HL-60/S4 treated with retinoic acid at 250 ng/mL for 4 days and 3 days (cell line): ENCODE measurements around the gene CCDC3.
"Not testable (repeated sequence)": the region's sequence is repeated elsewhere in the genome, so short reads cannot be mapped to it uniquely, and the experiment has no call there.

Source experiments
- in situ Hi-C: fragments of 300-500 bp; cut with MboI; formaldehyde crosslinking; loops from 2 replicates; pipeline ENCODE4 v1.7.0; 2022; ENCODE audit warnings: low sequenced_read_pairs

CCDC3 gene

GRCh38 chr10:13001041-13001886 is at the start of gene CCDC3:
TSS of gene CCDC3 (minus strand) at chr10:13001713. CDS start at chr10:13001570, 143 bp downstream.
- in situ Hi-C loops = no loop called here

DNA sequence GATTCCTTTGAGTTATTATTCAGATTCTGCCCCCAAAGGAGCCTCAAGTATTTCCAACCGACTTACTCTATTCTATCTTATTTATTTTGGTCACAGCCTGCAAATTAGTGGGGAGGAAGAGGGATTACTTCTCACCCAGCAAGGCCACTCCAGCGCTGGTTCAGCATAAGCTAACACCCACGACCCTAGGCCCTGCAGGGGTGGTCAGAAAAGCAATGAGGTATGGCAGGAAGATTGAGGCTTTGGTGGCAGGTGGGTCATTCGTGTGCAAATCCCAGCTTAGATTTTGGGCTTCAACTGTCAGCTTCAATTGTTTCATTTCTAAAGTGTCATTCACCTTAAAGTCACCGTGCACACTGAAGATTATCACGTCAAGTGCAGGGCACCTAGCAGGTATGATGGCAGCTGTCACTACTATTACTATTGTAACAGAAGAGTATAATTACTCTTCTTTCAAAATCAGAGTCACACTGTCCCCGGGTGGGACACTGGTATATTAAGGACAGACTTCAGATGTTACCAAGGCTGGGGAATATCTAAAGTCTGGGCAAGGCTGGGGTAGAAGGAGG is 49.7 kb upstream of the CCDC3 start:
- in situ Hi-C loops = no loop called here

GRCh38 chr10:13049774-13050420 is 48.4 kb upstream of the CCDC3 start:
- in situ Hi-C loops = no loop called here

GRCh38 chr10:13048762-13049161 is 47.2 kb upstream of the CCDC3 start:
- in situ Hi-C loops = no loop called here

GRCh38 chr10:13047529-13048206 is 46.2 kb upstream of the CCDC3 start:
- in situ Hi-C loops = no loop called here

DNA sequence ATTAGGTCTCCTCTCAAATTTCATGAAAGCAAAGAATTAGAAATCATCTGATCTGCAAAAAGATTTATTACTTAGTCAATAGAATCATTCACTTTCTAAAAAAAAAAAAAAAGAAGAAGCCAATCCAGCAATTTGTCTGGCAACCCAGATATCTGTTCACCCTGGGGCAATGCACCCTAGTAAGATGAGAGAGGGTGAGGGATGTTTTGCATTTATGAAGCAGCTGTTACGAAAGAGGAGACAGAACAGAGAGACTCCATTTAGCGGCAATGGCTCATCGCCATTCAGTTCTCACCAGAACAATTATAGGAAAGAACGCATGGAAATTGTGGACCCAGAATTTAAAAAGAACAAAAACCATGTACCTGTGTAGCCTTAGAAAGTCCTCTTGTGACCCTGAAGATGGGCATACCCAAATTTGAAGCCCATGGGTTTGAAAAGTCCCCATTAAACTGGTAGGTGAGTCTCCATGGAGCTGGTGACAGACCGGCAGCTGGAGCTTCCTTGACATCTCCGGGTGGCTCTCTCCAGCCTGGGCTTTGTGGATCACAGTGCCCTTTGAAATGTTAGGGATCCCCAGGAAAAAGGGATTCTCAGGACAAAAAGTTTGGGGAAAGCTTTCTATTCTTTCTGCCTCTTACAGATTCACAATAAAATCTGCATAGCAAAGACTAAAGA is 45.5 kb upstream of the CCDC3 start:
- in situ Hi-C loops = no loop called here

- in situ Hi-C loops = no loop called here
Measured at GRCh38 chr10:13043520-13043919, 42.0 kb upstream of the CCDC3 start.

GRCh38 chr10:13039761-13040160 is 38.2 kb upstream of the CCDC3 start:
- in situ Hi-C loops = no loop called here

GRCh38 chr10:13038391-13038790 is 36.9 kb upstream of the CCDC3 start:
- in situ Hi-C loops = no loop called here

GRCh38 chr10:13037832-13038231 is 36.3 kb upstream of the CCDC3 start:
- in situ Hi-C loops = no loop called here

DNA sequence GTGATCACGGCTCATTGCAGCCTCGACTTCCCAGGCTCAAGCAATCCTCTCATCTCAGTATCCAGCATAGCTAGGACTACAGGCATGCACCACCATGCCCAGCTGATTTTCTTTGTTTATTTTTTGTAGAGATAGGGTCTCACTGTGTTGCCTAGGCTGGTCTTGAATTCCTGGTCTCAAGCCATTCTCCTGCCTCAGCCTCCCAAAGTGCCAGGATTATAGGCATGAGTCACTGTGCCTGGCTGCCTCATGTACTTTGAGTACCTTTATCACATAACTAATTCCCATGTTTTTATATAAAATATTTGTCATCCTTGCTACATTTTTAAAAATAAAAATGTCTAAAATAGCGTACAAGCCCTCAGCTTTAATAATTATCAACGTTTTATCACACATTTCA is 35.3 kb upstream of the CCDC3 start:
- in situ Hi-C loops = no loop called here

- in situ Hi-C loops = not testable (repeated sequence)
Measured at GRCh38 chr10:13035731-13036130, 34.2 kb upstream of the CCDC3 start.

- in situ Hi-C loops = no loop called here
Measured at GRCh38 chr10:13026873-13027272, 25.4 kb upstream of the CCDC3 start.

DNA sequence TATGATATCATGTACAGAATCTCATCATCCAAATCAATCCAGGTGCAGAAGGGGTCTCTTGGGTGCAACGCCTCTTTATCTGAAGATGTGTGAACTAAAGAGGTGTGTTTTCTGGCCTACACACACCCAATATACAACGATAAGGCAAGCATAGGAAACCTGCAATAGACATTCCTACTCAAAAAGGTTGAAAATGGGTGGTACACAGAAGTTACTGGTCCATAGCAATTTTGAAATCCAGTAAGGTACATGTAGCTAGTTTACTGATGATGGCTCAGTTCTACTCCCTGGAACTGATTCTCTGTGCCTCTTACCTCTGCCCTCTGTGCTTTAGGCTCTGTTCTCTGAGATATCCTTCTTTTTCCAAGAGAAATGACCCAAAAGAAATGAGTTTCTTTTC is 22.2 kb upstream of the CCDC3 start:
- in situ Hi-C loops = no loop called here

DNA sequence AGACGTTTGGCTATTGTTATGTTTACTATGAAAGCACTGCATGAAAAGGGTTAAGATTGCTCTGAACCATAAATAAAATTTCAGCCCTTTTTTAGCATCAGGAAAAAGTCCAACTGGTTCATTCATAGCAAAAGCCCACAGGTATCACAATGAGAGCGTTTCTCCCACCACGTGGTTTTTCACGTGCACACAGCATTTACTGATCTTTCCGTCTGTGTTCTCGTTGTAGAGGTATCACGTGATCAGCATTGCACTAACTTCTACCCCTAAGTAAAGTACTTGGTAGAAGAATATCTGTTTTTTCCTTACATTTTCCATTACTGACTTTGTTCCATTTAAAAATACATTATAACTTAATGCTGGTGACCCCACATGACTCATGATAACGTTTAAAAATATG is 17.8 kb upstream of the CCDC3 start:
- in situ Hi-C loops = no loop called here

DNA sequence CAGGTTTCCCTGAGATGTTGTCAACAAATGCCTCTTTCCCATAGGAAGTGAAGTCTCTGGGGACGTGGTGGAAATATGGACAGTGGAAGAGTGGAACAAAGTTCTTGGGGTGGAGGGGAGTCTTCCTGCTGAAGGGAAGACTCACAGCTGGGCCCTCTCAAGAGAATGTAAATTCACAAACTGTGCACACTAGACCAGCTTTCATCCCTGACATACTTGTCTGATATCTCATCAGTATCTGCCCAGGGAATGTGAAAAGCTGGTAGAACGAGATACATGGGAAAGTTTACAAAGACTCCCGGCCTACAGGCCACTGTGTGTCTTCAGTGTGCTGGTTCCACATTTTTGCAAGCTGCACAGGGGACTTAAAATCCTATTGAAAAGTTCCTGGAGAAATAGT is 16.7 kb upstream of the CCDC3 start:
- in situ Hi-C loops = no loop called here

DNA sequence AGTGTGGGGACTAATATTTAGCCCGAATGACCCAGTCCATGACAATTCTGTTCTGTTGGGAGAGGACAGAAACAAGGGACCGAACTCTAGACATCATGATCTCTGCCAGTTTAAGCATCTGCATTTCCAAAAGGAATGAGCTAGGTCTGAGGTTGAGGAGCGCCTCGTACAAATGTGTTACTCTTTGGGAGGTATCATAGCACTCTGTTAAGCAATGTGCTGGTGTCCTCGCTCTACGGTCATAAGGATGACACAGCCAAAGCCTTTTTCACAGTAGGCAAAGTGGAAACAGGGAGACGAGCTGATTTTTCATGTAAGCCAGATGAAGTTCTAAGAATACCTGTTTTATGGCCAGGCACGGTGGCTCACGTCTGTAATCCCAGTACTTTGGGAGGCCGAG is 15.4 kb upstream of the CCDC3 start:
- in situ Hi-C loops = no loop called here

- in situ Hi-C loops = no loop called here
Measured at GRCh38 chr10:13016426-13016825, 14.9 kb upstream of the CCDC3 start.

DNA sequence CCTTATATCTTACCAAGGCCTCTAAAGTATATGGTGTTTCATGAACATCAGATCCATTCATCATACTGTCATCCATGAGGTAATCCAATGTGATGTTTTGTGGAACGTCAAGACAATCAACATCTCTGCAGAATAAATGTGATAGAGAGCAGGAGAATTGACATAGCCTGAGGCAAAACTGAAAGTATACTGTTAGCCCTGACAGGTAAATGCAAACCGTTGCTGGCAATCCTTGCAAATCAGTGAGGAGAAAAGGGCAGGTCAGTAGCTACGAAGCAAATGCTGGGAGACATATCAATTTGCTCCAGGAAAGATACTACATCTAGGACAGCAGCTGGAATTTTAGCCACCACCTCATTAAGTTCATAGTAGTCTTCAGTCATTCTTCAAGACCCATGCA is 4.5 kb upstream of the CCDC3 start:
- in situ Hi-C loops = no loop called here

- in situ Hi-C loops = no loop called here
Measured at GRCh38 chr10:13003759-13004158, 2.2 kb upstream of the CCDC3 start.

- in situ Hi-C loops = no loop called here
Measured at GRCh38 chr10:13003004-13003403, 1.5 kb upstream of the CCDC3 start.
